Duodenal mucosa (tissue), 2 donors: Measurements from ENCODE around the gene SMOC2.

ENCODE experiments used
- H3K27ac ChIP-seq: one replicate; pipeline ENCODE4 v1.7.0; 2013; ENCODE audit warnings: low read depth, low read length
- H3K27me3 ChIP-seq, 2 donors: one replicate each; pipeline ENCODE4 v1.7.0; 2013; ENCODE audit warnings: low read length in 2 of 2, control low read depth in 1 of 2; ENCODE audit not compliant: insufficient read depth in 2 of 2, control insufficient read depth in 1 of 2
- H3K36me3 ChIP-seq, 2 donors: one replicate each; pipeline ENCODE4 v1.7.0; 2013; ENCODE audit warnings: low read length in 2 of 2, control low read depth in 1 of 2; ENCODE audit not compliant: insufficient read depth in 2 of 2, control insufficient read depth in 1 of 2
- H3K4me1 ChIP-seq, 2 donors: one replicate each; pipeline ENCODE4 v1.7.0; 2013; ENCODE audit warnings: low read length in 2 of 2, control low read depth in 1 of 2; ENCODE audit not compliant: insufficient read depth in 2 of 2, control insufficient read depth in 1 of 2
- H3K4me3 ChIP-seq, 2 donors: one replicate each; pipeline ENCODE4 v1.7.0; 2013; ENCODE audit warnings: low read length in 2 of 2, low read depth in 1 of 2
- H3K9ac ChIP-seq, 2 donors: one replicate each; pipeline ENCODE4 v1.7.0; 2013; ENCODE audit warnings: low read length in 2 of 2, low read depth in 1 of 2
- H3K9me3 ChIP-seq, 2 donors: one replicate each; pipeline ENCODE4 v1.7.0; 2013; ENCODE audit warnings: low read length in 2 of 2, control low read depth in 1 of 2; ENCODE audit not compliant: control insufficient read depth in 1 of 2

SMOC2 gene

GRCh38 chr6:168584671-168585070 lies 143.7 kb downstream of the SMOC2 start:
- Histone ChIP-seq H3K9me3 (no peaks in the 10 kb centered on the region), H3K27ac (no peak overlapping the region), H3K27me3 (no peaks in the 10 kb centered on the region), H3K4me3 (no peak overlapping the region), H3K9ac (no peak overlapping the region), H3K36me3 (no peaks in the 10 kb centered on the region), H3K4me1 (no peaks in the 10 kb centered on the region)

GRCh38 chr6:168585441-168585840 lies 144.5 kb downstream of the SMOC2 start:
- Histone ChIP-seq H3K27ac (no peak overlapping the region), H3K9ac (no peak overlapping the region), H3K4me3 (no peak overlapping the region), H3K9me3 (no peaks in the 10 kb centered on the region), H3K4me1 (no peaks in the 10 kb centered on the region), H3K36me3 (no peaks in the 10 kb centered on the region), H3K27me3 (no peaks in the 10 kb centered on the region)

GRCh38 chr6:168589275-168589674 lies 148.3 kb downstream of the SMOC2 start:
- Histone ChIP-seq H3K27ac (no peak overlapping the region), H3K27me3 (no peaks in the 10 kb centered on the region), H3K4me1 (no peaks in the 10 kb centered on the region), H3K9me3 (no peaks in the 10 kb centered on the region), H3K4me3 (no peak overlapping the region), H3K36me3 (no peaks in the 10 kb centered on the region), H3K9ac (no peak overlapping the region)

GRCh38 chr6:168590406-168590805 lies 149.4 kb downstream of the SMOC2 start:
- Histone ChIP-seq H3K9ac (no peak overlapping the region), H3K27ac (no peak overlapping the region), H3K9me3 (no peaks in the 10 kb centered on the region), H3K36me3 (no peaks in the 10 kb centered on the region), H3K27me3 (no peaks in the 10 kb centered on the region), H3K4me1 (no peaks in the 10 kb centered on the region), H3K4me3 (no peak overlapping the region)

- Histone ChIP-seq H3K4me1 (peaks cover 4 to 5% of the 10 kb centered on the region in 2 donors), H3K36me3 (no peaks in the 10 kb centered on the region), H3K27ac (no peak overlapping the region), H3K27me3 (no peaks in the 10 kb centered on the region), H3K9me3 (no peaks in the 10 kb centered on the region), H3K4me3 (no peak overlapping the region), H3K9ac (no peak overlapping the region)
Observed at GRCh38 chr6:168596344-168596743, 155.4 kb downstream of the SMOC2 start.

GRCh38 chr6:168597471-168597875 lies 156.5 kb downstream of the SMOC2 start:
- Histone ChIP-seq H3K36me3 (no peaks in the 10 kb centered on the region), H3K9ac (no peak overlapping the region), H3K27me3 (no peaks in the 10 kb centered on the region), H3K27ac (no peak overlapping the region), H3K4me3 (no peak overlapping the region), H3K4me1 (peaks cover 4 to 5% of the 10 kb centered on the region in 2 donors), H3K9me3 (no peaks in the 10 kb centered on the region)

- Histone ChIP-seq H3K27ac (no peak overlapping the region), H3K4me1 (peaks cover 4 to 5% of the 10 kb centered on the region in 2 donors)
Observed at GRCh38 chr6:168598251-168599117, 157.5 kb downstream of the SMOC2 start.

GRCh38 chr6:168599118-168599494 lies 158.1 kb downstream of the SMOC2 start:
- Histone ChIP-seq H3K9ac (no peak overlapping the region), H3K4me3 (no peak overlapping the region), H3K9me3 (no peaks in the 10 kb centered on the region), H3K27me3 (no peaks in the 10 kb centered on the region), H3K4me1 (peaks cover 4 to 5% of the 10 kb centered on the region in 2 donors), H3K36me3 (no peaks in the 10 kb centered on the region), H3K27ac (no peak overlapping the region)

More at GRCh38 chr6:168598251-168599117, 157.5 kb downstream of the SMOC2 start:
- H3K9ac ChIP-seq: no peak overlapping the region
- no peaks in the 10 kb centered on the region for H3K27me3 ChIP-seq
- H3K9me3 ChIP-seq: no peaks in the 10 kb centered on the region
- H3K36me3 ChIP-seq: no peaks in the 10 kb centered on the region
- no peak overlapping the region for H3K4me3 ChIP-seq

- H3K4me3 ChIP-seq: no peak overlapping the region
- H3K27me3 ChIP-seq: no peaks in the 10 kb centered on the region
- H3K9me3 ChIP-seq: no peaks in the 10 kb centered on the region
- H3K4me1 ChIP-seq: peaks cover 4 to 5% of the 10 kb centered on the region in 2 donors
- H3K27ac ChIP-seq: no peak overlapping the region
- H3K9ac ChIP-seq: no peak overlapping the region
- H3K36me3 ChIP-seq: no peaks in the 10 kb centered on the region
Observed at GRCh38 chr6:168599769-168600330, 158.9 kb downstream of the SMOC2 start.

GRCh38 chr6:168600381-168600780 lies 159.4 kb downstream of the SMOC2 start:
- H3K9ac ChIP-seq: no peak overlapping the region
- H3K27ac ChIP-seq: no peak overlapping the region
- no peak overlapping the region for H3K4me3 ChIP-seq
- no peaks in the 10 kb centered on the region for H3K27me3 ChIP-seq
- peaks cover 4 to 5% of the 10 kb centered on the region in 2 donors for H3K4me1 ChIP-seq
- no peaks in the 10 kb centered on the region for H3K9me3 ChIP-seq
- no peaks in the 10 kb centered on the region for H3K36me3 ChIP-seq
